Omental fat pad (tissue), 4 donors: Measurements from ENCODE around the gene SAAL1. TPM values are rescaled to one million over a fixed set of nuclear protein-coding genes. Genes with fewer than 3 reads are reported as not detected.

Experiments
- ATAC-seq: fragments of 150-250 bp; one replicate; pipeline ENCODE4 v1.9.1; 2016; ENCODE audit warnings: mild to moderate bottlenecking, moderate library complexity; ENCODE audit not compliant: low FRiP score
- DNase-seq: peaks from one replicate; pipeline ENCODE4 v3.0.0-alpha.2; 2019; ENCODE audit warnings: low spot score
- CTCF ChIP-seq, 3 donors: fragments of 450-650 bp; IDR thresholded peaks; one replicate each; pipeline ENCODE4 v1.5.1; 2016 to 2017; ENCODE audit warnings: antibody characterized with exemption in 3 of 3, mild to moderate bottlenecking in 3 of 3, moderate library complexity in 2 of 3
- total RNA-seq, 4 donors: library from RNA; depleted of rRNA; stranded (reverse); fragments of >200 nt; gene quantifications; one replicate each; pipeline ENCODE4 v1.1.0, GENCODE V29; 2016

Gene SAAL1
- total RNA-seq, 4 donors from 2014 or later: 6.6 to 13.2 (median 9.8) TPM

GRCh38 chr11:18108254-18108653 is 2.4 kb upstream of the SAAL1 start:
- ATAC-seq (no peak), DNase-seq (no peak)
- TF ChIP-seq CTCF (IDR thresholded peaks at IDR 0.05): no peak

- no peak for TF ChIP-seq CTCF (IDR thresholded peaks at IDR 0.05)
- DNase-seq (no peak), ATAC-seq (no peak)
These were observed 806 bp upstream of the SAAL1 start for GRCh38 chr11:18106688-18107087.

- DNase-seq (no peak), ATAC-seq (no peak)
- no peak for TF ChIP-seq CTCF (IDR thresholded peaks at IDR 0.05)
These were observed 638 bp downstream of the SAAL1 start for GRCh38 chr11:18105086-18105801.

GRCh38 chr11:18100926-18101656 is 4.8 kb downstream of the SAAL1 start:
- ATAC-seq: no peak
- TF ChIP-seq CTCF (IDR thresholded peaks at IDR 0.05): no peak
- no peak for DNase-seq

GRCh38 chr11:18093959-18094358 is 11.9 kb downstream of the SAAL1 start:
- no peak for TF ChIP-seq CTCF (IDR thresholded peaks at IDR 0.05)
- DNase-seq (no peak), ATAC-seq (no peak)

GRCh38 chr11:18091731-18092130 is 14.2 kb downstream of the SAAL1 start:
- no peak for TF ChIP-seq CTCF (IDR thresholded peaks at IDR 0.05)
- ATAC-seq (no peak), DNase-seq (no peak)

GRCh38 chr11:18088966-18089365 is 16.9 kb downstream of the SAAL1 start:
- no peak for ATAC-seq
- no peak for DNase-seq
- no peak for TF ChIP-seq CTCF (IDR thresholded peaks at IDR 0.05)
